ENCODE measurements around the gene EMILIN1. TPM values are rescaled to one million over a fixed set of nuclear protein-coding genes. Genes with fewer than 3 reads are reported as not detected.

Gene EMILIN1
- total and polyA plus RNA-seq, 9 donors = 8.6 to 321 (median 183) TPM

GRCh38 chr2:27100036-27100435 is 21.6 kb downstream of the EMILIN1 start:
- DNase-seq = no peak
- H3K27ac ChIP-seq = no peak overlapping the region
- H3K27me3 ChIP-seq = no peaks in the 10 kb centered on the region
- no peak overlapping the region for H3K4me3 ChIP-seq
- intact Hi-C loops (cut with DNase I) = loop anchor here in 1 of 4 donors (5.0 kb wide), 1 partner anchor 92 kb away; no protein-coding TSS in a partner anchor
- H3K4me1 ChIP-seq (ENCODE audit: insufficient read depth) = no peaks in the 10 kb centered on the region
- no peaks in the 10 kb centered on the region for H3K9me3 ChIP-seq
- TF ChIP-seq POLR2A (IDR thresholded peaks at IDR 0.05) (no peak), CTCF (IDR thresholded peaks at IDR 0.05) (no peak), EP300 (IDR thresholded peaks at IDR 0.05) (no peak)
- no peaks in the 10 kb centered on the region for H3K36me3 ChIP-seq
- WGBS, 3 donors = 71 to 73% (median 72%) methylated on average over 9 to 10 of the region's 10 CpGs

DNA sequence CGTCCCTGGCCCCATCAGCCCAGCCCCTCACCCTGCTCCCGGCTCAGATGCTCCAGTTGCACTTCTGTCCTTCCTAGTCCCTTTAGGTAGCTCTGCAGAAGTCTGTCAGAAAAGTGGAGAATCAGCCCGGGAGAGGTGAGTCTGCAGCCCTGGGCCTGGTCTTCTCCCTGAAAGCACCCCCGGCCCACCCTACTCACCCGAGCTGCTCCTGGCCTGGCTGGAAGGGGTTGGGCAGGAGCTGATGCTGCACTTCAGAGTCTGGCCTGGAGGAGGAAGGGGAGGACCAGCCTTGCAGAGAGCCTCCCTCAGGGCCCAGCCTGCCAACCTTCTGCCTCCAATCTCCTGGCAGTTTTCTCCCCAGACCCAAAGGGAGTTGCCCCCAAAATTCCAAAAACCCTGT is 23.9 kb downstream of the EMILIN1 start:
- no peak overlapping the region for H3K27ac ChIP-seq
- WGBS, 3 donors = 73 to 80% (median 78%) methylated on average over 4 to 5 of the region's 5 CpGs
- DNase-seq = no peak
- no peak for TF ChIP-seq EP300 (IDR thresholded peaks at IDR 0.05)
- TF ChIP-seq CTCF (IDR thresholded peaks at IDR 0.05) = no peak
- TF ChIP-seq POLR2A (IDR thresholded peaks at IDR 0.05) = no peak
- H3K4me3 ChIP-seq = no peak overlapping the region
- H3K9me3 ChIP-seq = no peaks in the 10 kb centered on the region
- no peaks in the 10 kb centered on the region for H3K4me1 ChIP-seq (ENCODE audit: insufficient read depth)
- no peaks in the 10 kb centered on the region for H3K27me3 ChIP-seq
- no peaks in the 10 kb centered on the region for H3K36me3 ChIP-seq
- intact Hi-C loops (cut with DNase I) = loop anchor here in 1 of 4 donors (5.0 kb wide), 1 partner anchor 90 kb away; no protein-coding TSS in a partner anchor

DNA sequence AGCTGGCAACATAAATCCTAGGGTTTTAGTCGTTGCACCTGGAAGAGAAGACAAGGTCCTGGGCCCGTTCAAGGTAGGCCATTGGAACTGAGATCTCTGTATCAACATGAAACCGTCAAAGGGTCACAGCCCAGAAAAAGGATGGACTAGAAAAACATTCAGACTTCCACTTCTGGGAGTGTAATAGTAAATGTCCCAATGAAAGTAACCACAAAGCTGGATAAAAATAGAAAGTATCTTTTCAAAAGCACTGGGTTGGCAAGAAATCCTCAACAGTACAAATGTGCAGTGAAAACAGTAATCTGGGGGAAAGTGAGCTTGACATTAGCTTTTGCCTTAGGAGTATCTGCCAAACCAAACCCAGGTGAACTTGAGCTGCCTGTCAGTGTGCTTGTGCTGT is 27.6 kb downstream of the EMILIN1 start:
- no peaks in the 10 kb centered on the region for H3K4me1 ChIP-seq (ENCODE audit: insufficient read depth)
- H3K4me3 ChIP-seq = no peak overlapping the region
- H3K27ac ChIP-seq = no peak overlapping the region
- intact Hi-C loops (cut with DNase I) = no loop called here
- DNase-seq = no peak
- TF ChIP-seq CTCF (IDR thresholded peaks at IDR 0.05) (no peak), POLR2A (IDR thresholded peaks at IDR 0.05) (no peak), EP300 (IDR thresholded peaks at IDR 0.05) (no peak)
- 21 to 40% (median 28%) methylated on average over 3 of the region's 3 CpGs for WGBS, 3 donors
- no peaks in the 10 kb centered on the region for H3K36me3 ChIP-seq
- no peaks in the 10 kb centered on the region for H3K9me3 ChIP-seq
- no peaks in the 10 kb centered on the region for H3K27me3 ChIP-seq

DNA sequence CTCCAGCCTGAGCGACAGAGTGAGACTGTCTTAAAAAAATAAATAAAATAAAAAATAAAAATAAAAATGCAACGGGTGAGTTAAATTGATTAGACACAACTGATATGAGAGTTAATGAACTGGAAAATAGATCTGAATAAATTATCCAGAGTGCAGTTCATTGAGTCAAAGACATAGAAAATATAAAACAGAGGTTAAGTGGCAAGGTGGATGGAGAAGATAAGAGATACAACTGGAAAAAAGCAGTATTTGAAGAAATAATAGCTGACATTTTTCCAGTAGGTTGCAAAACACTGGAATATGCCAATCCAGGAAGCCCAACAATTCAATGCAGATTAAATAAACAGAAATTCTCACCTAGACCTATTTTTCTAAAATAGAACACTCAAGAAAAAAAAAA is 29.8 kb downstream of the EMILIN1 start:
- intact Hi-C loops (cut with DNase I) = no loop called here
- 77 to 89% (median 78%) methylated on average over 2 of the region's 2 CpGs for WGBS, 3 donors
- Histone ChIP-seq H3K4me1 (ENCODE audit: insufficient read depth) (no peaks in the 10 kb centered on the region), H3K36me3 (no peaks in the 10 kb centered on the region), H3K27ac (no peak overlapping the region), H3K27me3 (no peaks in the 10 kb centered on the region), H3K4me3 (no peak overlapping the region), H3K9me3 (no peaks in the 10 kb centered on the region)
- TF ChIP-seq POLR2A (IDR thresholded peaks at IDR 0.05) (no peak), CTCF (IDR thresholded peaks at IDR 0.05) (no peak), EP300 (IDR thresholded peaks at IDR 0.05) (no peak)
- DNase-seq = no peak
